ENCODE measurements around the gene RABGGTB.
"Not testable (repeated sequence)": the region's sequence is repeated elsewhere in the genome, so short reads cannot be mapped to it uniquely, and the experiment has no call there.

RABGGTB gene

DNA sequence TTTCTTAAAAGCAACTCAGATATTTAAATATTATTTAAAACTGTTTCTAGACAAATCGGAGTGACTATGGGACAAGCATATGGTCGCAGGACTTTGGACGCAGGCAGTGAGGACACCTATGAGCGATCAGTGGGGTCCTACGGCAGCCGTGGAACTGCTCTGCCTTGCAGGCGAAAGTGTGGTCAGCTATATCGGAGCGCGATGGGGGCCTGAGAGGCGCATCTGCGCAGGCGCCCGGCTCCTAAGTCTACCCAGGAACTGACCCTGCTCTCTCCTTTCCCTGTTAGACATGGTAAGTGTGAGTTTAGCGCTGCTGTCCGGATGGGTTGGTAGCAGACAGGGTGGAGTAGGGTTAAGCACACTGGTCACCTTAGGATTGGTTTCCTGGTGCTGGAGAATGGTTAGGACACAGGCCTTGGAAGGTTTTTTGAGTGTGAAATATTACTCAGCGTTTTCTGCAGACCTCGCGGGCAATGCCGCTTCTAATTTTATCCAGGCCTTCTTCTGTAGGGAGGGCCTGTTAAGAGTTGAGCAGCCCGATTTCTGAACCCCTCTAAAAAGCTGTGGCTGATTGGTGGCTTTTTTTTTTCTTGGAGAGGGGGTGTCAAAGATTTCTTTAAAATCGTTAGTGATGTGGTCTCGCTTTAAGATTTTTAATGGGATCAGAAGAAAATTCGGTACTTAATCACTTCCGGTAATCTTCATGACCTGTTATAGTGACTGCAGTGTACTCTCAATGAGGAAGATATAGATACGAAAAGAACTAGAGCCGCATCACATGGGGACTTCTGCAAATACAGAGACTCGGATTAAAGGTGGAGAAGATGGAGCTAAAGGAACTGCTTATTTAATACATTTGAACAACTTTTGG is at the start of gene RABGGTB:
TSS of gene RABGGTB (plus strand) at position 274 of the 871 bp plus-strand sequence. CDS start at position 290, 16 bp downstream.
- DNase-seq, result peak; percentile 94

DNA sequence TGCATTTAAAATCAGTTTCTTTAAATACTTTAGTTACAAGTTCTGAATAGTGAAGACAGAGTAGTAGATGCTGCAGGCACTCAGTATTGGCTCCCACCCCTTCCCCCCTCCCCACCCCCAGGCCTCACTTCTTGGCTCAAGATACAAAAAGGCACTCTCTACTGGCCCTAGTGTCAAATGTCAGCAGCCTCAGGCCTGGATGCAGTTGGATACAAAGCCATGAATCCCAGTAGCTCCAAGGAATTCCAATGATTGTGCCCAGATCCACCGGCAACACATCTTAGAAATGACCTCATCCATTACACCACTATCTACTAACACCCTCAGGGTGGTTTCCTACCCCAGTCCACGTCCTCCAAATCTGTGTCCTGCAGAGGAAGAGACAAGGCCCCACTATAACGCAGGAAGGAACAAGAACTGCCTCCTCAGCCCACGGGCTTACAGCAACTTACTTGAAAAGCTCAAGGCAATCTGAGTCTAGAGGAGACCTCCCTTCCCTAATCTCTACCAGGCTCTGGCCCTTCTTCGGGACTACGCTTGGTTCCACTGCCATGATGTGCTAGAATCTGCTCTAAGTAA is 43.9 kb upstream of the RABGGTB start:
- DNase-seq, result no peak

DNA sequence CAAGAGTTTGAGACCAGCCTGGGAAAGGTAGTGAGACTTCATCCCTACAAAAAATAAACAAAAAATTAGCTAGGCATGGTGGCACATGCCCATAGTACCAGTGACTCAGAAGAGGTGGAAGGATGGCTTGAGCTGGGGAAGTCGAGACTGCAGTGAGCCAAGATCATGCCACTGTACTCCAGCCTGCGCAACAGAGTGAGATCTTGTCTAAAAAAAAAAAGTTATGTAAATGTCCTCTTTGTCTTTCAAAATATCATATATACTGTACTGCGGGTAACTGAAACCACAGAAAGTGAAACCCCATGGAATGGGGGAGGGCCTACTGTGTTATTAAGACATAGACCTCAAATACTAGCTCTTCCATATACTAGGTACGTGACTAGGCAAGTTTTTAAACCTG is 40.8 kb upstream of the RABGGTB start:
- no peak for DNase-seq

DNA sequence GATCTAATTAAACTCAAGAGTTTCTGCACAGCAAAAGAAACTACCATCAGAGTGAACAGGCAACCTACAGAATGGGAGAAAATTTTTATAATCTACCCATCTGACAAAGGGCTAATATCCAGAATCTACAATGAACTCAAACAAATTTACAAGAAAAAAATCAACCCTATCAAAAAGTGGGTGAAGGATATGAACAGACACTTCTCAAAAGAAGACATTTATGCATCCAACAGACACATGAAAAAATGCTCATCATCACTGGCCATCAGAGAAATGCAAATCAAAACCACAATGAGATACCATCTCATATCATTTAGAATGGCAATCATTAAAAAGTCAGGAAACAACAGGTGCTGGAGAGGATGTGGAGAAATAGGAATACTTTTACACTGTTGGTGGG is 28.8 kb upstream of the RABGGTB start:
- not testable (repeated sequence) for DNase-seq

DNA sequence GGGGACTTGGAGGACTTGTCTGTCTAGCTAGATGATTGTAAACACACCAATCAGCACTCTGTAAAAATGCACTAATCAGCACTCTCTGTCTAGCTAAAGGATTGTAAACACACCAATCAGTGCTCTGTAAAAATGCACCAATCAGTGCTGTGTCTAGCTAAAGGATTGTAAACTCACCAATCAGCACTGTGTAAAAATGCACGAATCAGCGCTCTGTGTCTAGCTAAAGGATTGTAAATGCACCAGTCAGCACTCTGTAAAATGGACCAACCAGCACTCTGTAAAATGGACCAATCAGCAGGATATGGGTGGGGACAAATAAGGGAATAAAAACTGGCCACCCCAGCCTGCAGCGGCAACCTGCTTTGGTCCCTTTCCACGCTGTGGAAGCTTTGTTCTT is 27.5 kb upstream of the RABGGTB start:
- DNase-seq, result not testable (repeated sequence)

DNA sequence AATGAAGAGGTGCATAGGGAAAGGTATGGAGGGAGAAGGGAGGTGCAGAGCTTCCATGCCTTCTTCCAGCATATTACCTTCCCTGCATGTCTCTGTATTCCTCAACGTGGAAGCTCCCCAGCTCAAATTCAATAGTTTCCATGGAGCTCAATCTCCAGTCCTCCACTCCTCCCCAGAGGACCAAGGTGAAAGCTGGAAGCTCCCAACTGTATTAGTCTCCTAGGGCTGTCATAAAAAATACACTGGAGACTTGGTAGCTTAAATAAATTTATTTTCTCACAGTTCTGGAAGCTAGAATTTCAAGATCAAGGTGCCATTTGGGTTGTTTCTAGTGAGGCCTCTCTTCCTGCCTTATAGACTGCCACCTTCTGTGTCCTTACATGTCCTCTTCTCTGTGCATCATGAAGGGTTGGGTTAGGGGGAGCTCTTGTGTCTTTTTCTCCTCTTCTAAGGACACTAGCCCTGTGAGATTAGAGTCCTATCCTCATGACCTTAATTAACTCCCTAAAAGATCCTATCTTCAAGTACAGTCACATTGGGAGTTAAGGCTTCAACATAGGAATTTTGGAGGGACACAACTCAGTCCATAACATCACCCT is 21.9 kb upstream of the RABGGTB start:
- DNase-seq, result no peak

DNA sequence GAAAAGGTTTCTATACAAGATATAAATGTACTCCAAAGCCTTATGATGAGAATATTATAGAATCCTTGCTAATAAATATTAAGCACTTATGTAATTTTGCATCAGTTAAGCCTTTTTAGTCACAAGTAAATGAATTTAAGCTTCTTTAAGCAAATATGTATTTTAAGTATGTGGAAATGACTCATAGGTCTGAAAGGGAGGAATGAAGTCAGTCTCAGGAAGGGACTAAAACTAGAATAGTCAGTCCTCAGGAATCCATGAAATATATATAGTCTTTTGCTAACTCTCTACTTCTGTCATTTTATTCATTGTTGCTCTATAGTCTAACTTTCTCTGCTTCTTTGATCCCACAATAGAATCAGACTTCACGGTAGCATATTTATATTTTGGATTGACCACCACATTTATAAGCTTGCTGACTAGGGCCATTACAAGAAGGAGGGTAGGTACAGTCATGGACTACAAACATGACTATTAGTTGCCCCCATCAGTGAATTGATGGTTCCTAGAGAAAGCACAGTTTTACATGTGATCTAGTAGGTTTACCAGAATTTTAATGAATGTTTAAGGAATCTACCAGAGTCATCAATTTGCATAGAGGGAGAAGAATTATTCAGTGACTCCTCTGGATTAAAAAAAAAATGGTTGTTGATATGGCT is 20.2 kb upstream of the RABGGTB start:
- DNase-seq, result peak; percentile 51

DNA sequence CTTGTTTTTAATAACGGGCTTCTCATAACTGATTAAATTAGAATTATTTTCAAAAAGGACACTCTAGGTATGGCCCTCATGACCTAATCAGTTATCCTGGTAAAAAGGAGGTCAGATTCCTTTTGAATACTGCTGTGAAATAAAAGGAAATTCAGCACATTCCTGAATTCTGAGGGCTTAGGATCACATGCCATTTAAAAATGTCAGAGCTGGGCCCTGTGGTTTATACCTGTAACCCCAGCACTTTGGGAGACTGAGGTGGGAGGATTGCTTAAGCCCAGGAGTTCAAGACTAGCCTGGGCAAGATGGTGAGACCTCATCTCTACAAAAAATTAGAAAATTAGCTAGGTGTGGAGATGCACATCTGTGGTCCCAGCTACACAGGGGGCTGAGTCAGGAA is 18.0 kb upstream of the RABGGTB start:
- peak; percentile 10 for DNase-seq

DNA sequence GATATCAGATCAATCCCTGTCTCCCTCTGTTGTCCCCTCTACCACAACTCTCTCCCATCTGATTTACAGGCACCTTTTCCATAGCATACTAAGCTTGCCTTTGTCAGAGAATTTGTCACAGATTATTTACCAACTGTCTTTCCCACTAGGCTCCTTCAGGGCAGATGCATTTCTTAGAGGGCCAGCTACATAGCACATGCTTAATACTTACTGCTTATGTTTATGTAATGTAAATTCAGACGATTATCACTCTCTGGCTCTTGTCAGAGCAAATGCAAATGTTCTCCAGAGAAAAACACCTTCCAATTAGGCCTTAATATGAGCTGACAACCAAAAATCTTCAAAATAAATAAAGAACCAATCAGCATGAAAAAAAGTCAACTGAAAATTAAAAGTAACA is 15.3 kb upstream of the RABGGTB start:
- DNase-seq, result no peak

DNA sequence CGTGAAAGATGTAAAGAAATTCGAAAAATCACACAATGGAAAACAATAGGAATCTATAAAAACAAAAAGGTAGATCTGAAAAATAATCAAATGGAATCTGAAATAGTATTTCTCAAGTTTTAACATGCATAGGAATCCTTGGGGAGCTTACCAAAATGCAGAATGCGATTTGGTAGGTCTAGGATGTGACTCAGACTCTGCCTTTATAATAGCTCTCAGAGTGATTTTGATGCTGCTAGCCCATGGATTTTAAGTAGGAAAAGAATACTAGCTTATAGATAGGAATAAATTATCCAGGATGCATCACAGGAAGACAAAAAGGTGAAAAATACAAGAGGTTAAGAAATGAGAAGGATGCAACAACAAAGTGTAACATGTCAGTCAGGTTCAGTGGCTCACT is 14.1 kb upstream of the RABGGTB start:
- no peak for DNase-seq

DNA sequence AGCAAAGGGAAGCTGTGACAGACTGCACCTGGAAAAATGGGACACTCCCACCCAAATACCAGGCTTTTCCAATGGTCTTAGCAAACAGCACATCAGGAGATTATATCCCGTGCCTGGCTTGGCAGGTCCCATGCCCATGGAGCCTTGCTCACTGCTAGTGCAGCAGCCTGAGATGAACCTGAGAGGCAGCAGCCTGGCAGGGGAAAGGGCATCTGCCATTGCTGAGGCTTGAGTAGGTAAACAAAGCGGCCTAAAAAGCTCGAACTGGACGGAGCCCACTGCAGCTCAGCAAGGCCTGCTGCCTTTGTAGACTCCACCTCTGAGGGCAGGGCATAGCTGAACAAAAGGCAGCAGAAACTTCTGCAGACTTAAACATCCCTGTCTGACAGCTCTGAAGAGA is 8.2 kb upstream of the RABGGTB start:
- DNase-seq, result not testable (repeated sequence)

DNA sequence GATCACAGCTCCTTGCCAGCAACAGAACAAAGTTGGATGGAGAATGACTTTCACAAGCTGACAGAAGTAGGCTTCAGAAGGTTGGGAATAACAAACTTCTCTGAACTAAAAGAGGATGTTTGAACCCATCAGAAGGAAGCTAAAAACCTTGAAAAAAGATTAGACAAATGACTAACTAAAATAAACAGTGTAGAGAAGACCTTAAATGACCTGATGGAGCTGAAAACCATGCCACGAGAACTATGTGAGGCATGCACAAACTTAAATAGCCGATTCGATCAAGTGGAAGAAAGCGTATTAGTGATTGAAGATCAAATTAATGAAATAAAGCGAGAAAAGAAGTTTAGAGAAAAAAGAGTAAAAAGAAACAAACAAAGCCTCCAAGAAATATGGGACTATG is 7.4 kb upstream of the RABGGTB start:
- DNase-seq, result not testable (repeated sequence)

DNA sequence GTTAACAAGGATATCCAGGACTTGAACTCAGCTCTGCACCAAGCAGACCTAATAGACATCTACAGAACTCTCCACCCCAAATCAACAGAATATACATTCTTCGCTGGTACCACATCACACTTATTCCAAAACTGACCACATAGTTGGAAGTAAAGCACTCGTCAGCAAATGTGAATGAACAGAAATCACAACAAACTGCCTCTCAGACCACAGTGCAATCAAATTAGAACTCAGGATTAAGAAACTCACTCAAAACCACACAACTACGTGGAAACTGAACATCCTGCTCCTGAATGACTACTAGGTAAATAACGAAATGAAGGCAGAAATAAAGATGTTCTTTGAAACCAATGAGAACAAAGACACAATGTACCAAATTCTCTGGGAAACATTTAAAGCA is 5.9 kb upstream of the RABGGTB start:
- not testable (repeated sequence) for DNase-seq

DNA sequence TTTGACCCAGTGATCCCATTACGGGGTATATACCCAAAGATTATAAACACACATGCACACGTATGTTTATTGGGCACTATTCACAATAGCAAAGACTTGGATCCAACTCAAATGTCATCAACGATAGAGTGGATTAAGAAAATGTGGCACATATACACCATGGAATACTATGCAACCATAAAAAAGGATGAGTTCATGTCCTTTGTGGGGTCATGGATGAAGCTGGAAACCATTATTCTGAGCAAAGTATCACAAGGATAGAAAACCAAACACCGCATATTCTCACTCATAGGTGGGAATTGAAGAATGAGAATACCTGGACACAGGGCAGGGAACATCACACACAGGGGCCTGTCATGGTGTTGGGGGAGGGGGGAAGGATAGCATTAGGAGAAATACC is 2.1 kb upstream of the RABGGTB start:
- not testable (repeated sequence) for DNase-seq

DNA sequence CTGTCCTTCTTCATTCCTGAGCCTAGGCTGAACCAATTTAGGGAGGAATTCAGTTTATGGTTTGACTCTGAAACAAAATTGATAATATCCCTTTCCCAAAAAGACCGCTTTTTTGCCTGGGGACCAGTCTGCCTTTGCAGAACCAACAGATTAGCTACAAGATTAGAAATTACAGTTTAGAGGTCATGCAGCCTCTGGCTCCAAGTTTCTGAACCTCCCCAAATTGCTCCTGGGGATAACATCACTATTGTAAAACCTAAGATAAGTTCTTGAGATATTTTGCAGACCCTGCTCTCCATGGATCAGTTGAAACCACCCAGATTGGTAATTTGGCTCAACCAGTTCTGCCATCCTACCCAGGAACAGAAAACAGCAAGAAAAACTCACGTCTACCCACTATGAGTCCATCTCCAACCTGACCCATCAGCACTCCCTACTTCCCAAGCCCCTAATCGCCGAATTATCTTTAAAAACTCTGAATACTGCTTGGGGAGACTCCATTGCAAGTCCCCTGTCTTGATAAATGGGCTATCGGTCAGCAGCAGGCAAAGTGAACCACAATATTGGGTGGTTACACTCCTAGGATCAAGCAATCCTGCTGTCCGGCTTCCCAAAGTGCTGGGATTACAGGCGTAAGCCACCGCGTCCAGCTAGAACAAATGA is 605 bp upstream of the RABGGTB start:
- no peak for DNase-seq

DNA sequence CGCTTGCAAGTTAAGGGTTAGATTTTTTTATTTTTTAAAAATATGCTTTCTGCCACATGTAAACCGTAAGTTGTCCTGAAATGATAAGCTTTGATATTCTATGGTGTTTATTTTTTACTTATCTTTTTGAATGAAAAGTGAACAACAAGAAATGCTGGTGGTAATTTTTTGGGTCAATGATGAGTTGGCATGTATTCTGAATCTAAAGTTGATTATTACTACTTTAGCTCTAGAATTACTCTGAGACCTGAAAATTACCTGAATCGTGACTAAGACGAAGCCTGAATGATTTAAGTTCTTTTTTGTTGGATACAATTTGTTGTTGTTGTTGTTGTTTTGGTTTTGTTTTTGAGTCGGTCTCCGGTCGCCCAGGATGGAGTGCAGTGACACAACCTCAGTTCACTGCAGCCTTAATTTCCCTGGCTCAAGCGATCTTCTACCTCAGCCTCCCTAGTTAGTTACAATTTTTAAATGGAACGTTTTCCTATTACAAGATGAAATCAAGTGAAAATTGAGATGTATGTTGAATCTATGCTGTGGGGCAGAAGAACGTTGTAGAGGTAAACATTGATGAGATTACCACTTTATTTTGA is 941 bp downstream of the RABGGTB start:
- no peak for DNase-seq

DNA sequence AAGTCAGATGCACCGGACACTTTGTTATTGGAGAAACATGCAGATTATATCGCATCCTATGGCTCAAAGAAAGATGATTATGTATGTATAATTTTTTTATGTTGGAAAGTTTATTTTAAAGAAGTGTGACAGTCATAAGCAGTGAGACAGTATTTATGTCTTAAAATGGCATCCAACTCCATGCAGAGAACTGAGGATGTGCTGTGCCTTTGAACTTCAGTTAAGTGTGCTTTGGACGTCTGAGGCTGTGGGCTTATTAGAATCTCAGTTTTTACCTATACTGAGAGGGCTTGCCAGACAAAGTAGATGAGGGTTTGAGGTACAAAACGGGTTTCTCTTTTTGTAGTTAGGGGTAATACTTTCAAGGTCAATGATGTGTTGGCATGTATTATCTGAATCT is 1.5 kb downstream of the RABGGTB start:
- no peak for DNase-seq

DNA sequence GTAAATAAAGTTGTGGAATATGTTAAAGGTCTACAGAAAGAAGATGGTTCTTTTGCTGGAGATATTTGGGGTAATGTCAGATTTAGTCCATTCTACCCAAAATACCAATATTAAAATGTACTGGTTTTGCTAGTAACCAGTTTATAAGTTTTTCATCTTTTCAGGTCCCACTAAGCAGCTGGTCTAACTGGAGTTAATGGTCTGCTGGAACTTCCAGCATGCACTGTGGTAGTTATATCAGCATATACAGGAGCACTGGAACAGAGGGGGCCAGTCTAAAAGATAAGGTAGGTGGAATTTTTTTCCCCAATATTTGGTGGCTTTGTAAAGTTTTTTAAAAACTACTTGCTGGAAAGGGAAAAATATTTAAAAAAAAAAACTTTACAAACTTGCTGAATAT is 3.9 kb downstream of the RABGGTB start:
- no peak for DNase-seq

DNA sequence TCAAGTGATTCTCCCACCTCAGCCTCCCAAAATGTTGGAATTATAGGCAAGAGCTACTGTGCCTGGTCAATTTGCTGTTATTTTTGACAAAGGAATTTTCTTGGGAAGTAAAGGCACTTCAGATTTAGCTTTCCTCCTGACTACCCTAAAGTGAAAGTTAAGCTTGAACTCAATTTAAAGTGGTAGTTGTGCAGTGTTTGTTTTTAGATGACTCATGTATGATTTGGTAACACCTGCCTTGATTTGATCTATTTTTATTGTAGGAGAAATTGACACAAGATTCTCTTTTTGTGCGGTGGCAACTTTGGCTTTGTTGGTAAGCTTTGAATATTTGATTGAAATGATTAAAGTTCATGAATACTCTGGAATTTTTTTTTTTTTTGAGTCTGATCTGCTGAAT is 5.0 kb downstream of the RABGGTB start:
- no peak for DNase-seq

DNA sequence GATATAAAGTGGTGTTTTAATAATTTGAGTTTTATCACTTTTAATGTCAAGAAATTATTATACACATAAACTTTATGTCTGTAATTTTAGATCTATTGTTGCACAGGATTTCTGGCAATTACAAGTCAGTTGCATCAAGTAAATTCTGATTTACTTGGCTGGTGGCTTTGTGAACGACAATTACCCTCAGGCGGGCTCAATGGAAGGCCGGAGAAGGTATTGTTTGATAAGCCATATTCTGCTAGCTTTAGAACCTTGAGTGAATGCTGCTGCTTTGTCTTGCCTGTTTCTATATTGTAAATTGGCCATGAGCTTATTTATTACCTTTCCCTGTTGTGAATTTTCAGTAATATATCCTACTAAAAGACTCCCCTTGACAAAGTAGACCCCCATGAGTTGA is 6.0 kb downstream of the RABGGTB start:
- DNase-seq, result no peak

DNA sequence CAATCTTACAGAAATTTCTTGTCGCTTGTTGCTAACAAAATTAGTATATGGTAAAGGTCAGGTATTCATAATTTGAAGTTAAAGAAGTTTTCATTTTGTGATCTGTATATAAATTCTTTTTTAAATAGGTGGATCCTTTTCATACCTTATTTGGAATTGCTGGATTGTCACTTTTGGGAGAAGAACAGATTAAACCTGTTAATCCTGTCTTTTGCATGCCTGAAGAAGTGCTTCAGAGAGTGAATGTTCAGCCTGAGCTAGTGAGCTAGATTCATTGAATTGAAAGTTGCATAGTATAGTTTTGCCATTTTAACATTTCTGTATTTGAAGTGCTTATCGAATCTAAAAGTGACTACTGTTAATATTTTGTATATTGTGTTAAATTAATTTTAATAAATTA is 8.3 kb downstream of the RABGGTB start:
- no peak for DNase-seq

DNA sequence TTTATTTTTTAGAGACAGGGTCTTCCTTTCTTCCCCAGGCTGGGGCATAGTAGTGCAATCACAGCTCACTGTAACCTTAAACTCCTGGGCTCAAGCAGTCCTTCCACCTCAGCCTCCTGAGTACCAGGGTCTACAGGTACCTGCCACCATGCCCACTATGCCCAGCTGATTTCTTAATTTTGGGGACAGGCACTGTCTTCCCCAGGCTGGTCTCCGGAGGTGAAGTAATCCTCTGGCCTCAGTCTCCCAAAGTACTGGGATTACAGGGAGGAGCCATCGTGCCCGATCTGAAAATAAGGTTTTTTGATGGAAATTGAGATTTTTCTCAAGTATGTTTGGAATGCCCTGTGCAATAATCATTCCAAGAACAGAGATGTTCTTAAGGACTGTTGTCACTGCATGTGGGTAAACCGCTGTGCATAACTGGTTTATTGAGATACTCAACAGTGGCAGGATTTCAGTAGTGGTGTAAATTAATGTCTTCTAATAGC is 9.7 kb downstream of the RABGGTB start:
- DNase-seq, result no peak

All from kidney glomerular epithelial cell (primary cell).